HG03442 (cell line): ENCODE measurements around the gene KATNA1.

Experiments
- ATAC-seq: cut with Tn5 transposase; IDR thresholded peaks from one replicate; pipeline ENCODE4 v1.9.1; 2021; ENCODE audit warnings: mild to moderate bottlenecking, moderate library complexity; ENCODE audit not compliant: unreplicated experiment

Gene KATNA1

GRCh38 chr6:149614337-149614736 is 34.2 kb downstream of the KATNA1 start:
- no peak for ATAC-seq

- no peak for ATAC-seq
These were observed 40.0 kb downstream of the KATNA1 start for GRCh38 chr6:149608381-149608982.

- ATAC-seq, result no peak
These were observed 48.0 kb downstream of the KATNA1 start for GRCh38 chr6:149600508-149600907.

GRCh38 chr6:149593408-149593807 is 55.1 kb downstream of the KATNA1 start:
- ATAC-seq, result no peak

- no peak for ATAC-seq
These were observed 55.5 kb downstream of the KATNA1 start for GRCh38 chr6:149592983-149593382.

- no peak for ATAC-seq
These were observed 62.4 kb downstream of the KATNA1 start for GRCh38 chr6:149586149-149586548.

- no peak for ATAC-seq
These were observed 67.2 kb downstream of the KATNA1 start for GRCh38 chr6:149581349-149581748.

GRCh38 chr6:149580880-149581279 is 67.6 kb downstream of the KATNA1 start:
- no peak for ATAC-seq

- ATAC-seq, result no peak
These were observed 80.4 kb downstream of the KATNA1 start for GRCh38 chr6:149567945-149568585.

- no peak for ATAC-seq
These were observed 81.3 kb downstream of the KATNA1 start for GRCh38 chr6:149567194-149567586.

- ATAC-seq, result peak; percentile 11
These were observed 81.9 kb downstream of the KATNA1 start for GRCh38 chr6:149566410-149567193.

GRCh38 chr6:149565527-149566409 is 82.7 kb downstream of the KATNA1 start, which contains the start of gene GINM1:
TSS of gene GINM1 (plus strand) at chr6:149566375. CDS start at chr6:149566415, 40 bp downstream.
- ATAC-seq, result peak; percentile 77

GRCh38 chr6:149563928-149564325 is 84.6 kb downstream of the KATNA1 start:
- no peak for ATAC-seq

GRCh38 chr6:149563203-149563927 is 85.1 kb downstream of the KATNA1 start:
- ATAC-seq, result no peak

GRCh38 chr6:149560736-149561135 is 87.8 kb downstream of the KATNA1 start:
- ATAC-seq, result no peak

GRCh38 chr6:149559389-149559788 is 89.1 kb downstream of the KATNA1 start:
- no peak for ATAC-seq

- ATAC-seq, result no peak
These were observed 90.5 kb downstream of the KATNA1 start for GRCh38 chr6:149558029-149558428.

GRCh38 chr6:149551920-149552319 is 96.6 kb downstream of the KATNA1 start:
- no peak for ATAC-seq

- peak; percentile 91 for ATAC-seq
These were observed 102.6 kb downstream of the KATNA1 start, which contains the start of gene PPIL4 for GRCh38 chr6:149545754-149546471. TSS of gene PPIL4 (minus strand) at chr6:149546043. CDS start at chr6:149546005, 38 bp downstream.
